SU-DHL-6 (cell line): ENCODE results near the gene CAPZA2.
"Not testable (repeated sequence)": the region's sequence is repeated elsewhere in the genome, so short reads cannot be mapped to it uniquely, and the experiment has no call there.

Experiments used
- H2AFZ ChIP-seq: fragments of 200-600 bp; sonication (generic); 2 replicates; pipeline ENCODE4 v1.6.1; 2014; ENCODE audit warnings: low read depth, mild to moderate bottlenecking, moderate library complexity, mixed read lengths, antibody characterized with exemption, low read length; ENCODE audit not compliant: severe bottlenecking
- H3F3A ChIP-seq: fragments of 200-600 bp; shearing (Covaris generic); 2 replicates; pipeline ENCODE4 v1.6.0; 2016; ENCODE audit warnings: antibody characterized with exemption, mild to moderate bottlenecking; ENCODE audit not compliant: insufficient read depth
- H3K27ac ChIP-seq: fragments of 200-600 bp; sonication (generic); 2 replicates; pipeline ENCODE4 v1.5.1; 2016; ENCODE audit warnings: low read depth, mild to moderate bottlenecking, low read length, moderate library complexity, mixed read lengths
- H3K27me3 ChIP-seq: fragments of 200-600 bp; sonication (generic), shearing (Covaris generic); 2 replicates; pipeline ENCODE4 v1.6.0; 2014; ENCODE audit warnings: mild to moderate bottlenecking, low read length
- H3K36me3 ChIP-seq: fragments of 200-600 bp; sonication (generic); 2 replicates; pipeline ENCODE4 v1.6.1; 2014; ENCODE audit warnings: mild to moderate bottlenecking, low read length, mixed read lengths
- H3K4me2 ChIP-seq: fragments of 300-600, 200-600 bp; shearing (Covaris generic), sonication (generic); 2 replicates; pipeline ENCODE4 v1.6.0; 2014; ENCODE audit warnings: low read length, low read depth, mild to moderate bottlenecking; ENCODE audit not compliant: poor library complexity, severe bottlenecking
- H3K4me3 ChIP-seq: fragments of 200-600 bp; sonication (generic); 2 replicates; pipeline ENCODE4 v1.5.1; 2014; ENCODE audit warnings: antibody characterized with exemption, low read length, mild to moderate bottlenecking, mixed read lengths; ENCODE audit not compliant: insufficient read depth, poor library complexity, severe bottlenecking
- H3K79me2 ChIP-seq: fragments of 200-600 bp; sonication (generic); 2 replicates; pipeline ENCODE4 v1.6.1; 2014; ENCODE audit warnings: mild to moderate bottlenecking, low read length, moderate library complexity; ENCODE audit not compliant: insufficient read depth
- H3K9ac ChIP-seq: fragments of 200-600 bp; sonication (generic); 2 replicates; pipeline ENCODE4 v1.7.0; 2014; ENCODE audit warnings: mild to moderate bottlenecking, low read length
- H3K9me2 ChIP-seq: fragments of 200-600 bp; sonication (generic); replicated peaks from 2 replicates; pipeline ENCODE4 v1.6.1; 2014; ENCODE audit warnings: low read length; ENCODE audit not compliant: insufficient read depth
- H3K9me3 ChIP-seq: fragments of 200-600 bp; sonication (generic); 2 replicates; pipeline ENCODE4 v1.6.1; 2014; ENCODE audit warnings: low read length, mixed read lengths; ENCODE audit not compliant: insufficient read depth
- H4K20me1 ChIP-seq: fragments of 200-600 bp; sonication (generic); 2 replicates; pipeline ENCODE4 v1.6.1; 2014; ENCODE audit warnings: low read depth, mild to moderate bottlenecking, antibody characterized with exemption, low read length, moderate library complexity, mixed read lengths
- EZH2phosphoT487 ChIP-seq: fragments of 200-600 bp; sonication (generic), shearing (Covaris generic); conservative IDR thresholded peaks from 2 replicates; pipeline ENCODE4 v1.6.1; 2018; ENCODE audit warnings: mild to moderate bottlenecking, antibody characterized with exemption, low read length, moderate library complexity, mixed read lengths
- TF ChIP-seq, protein P1 (sequence below): fragments of 200-600 bp; sonication (generic); IDR thresholded peaks from one replicate; pipeline ENCODE4 v1.5.1; 2017; ENCODE audit warnings: antibody characterized with exemption, mild to moderate bottlenecking, low read length, moderate library complexity; ENCODE audit not compliant: insufficient read depth, poor library complexity, severe bottlenecking

Gene CAPZA2

DNA sequence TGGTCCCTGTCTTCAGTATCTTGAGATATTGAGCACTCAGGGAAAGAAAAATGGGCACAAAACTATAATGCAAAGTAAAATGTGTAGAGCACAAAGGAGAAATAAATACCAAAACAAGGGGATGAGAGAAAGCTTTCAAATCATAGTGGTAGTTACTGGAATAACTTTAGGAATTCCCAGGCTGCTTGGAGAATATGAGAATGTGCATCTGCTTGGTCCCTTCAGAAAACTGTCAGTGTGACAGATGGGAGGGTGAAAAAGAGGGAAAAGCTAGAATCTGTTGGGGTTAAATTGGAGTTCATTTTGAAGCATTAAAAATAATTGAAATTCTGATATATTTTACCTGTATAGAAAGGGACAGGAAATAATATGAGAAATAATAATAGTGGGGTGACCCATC is 106.2 kb downstream of the CAPZA2 start:
- Histone ChIP-seq H3K79me2 (no peaks in the 10 kb centered on the region; the same call in 1 of the 2 replicates), H3K27ac (no peak overlapping the region), H4K20me1 (no peaks in the 10 kb centered on the region), H3K9me2 (no peaks in the 10 kb centered on the region), H3K36me3 (no peaks in the 10 kb centered on the region), H3K9me3 (no peaks in the 10 kb centered on the region), H3F3A (no peaks in the 10 kb centered on the region), H3K9ac (no peak overlapping the region), H3K4me3 (no peak overlapping the region), H3K4me2 (no peak overlapping the region), H2AFZ (no peak overlapping the region), H3K27me3 (no peaks in the 10 kb centered on the region)
- no peak for TF ChIP-seq EZH2phosphoT487

GRCh38 chr7:116969371-116969902 is 107.0 kb downstream of the CAPZA2 start:
- H3K9me3 ChIP-seq, result no peaks in the 10 kb centered on the region
- no peak overlapping the region for H3K9ac ChIP-seq
- H3K27me3 ChIP-seq, result no peaks in the 10 kb centered on the region
- no peaks in the 10 kb centered on the region for H3K9me2 ChIP-seq
- H4K20me1 ChIP-seq, result no peaks in the 10 kb centered on the region
- no peaks in the 10 kb centered on the region for H3K36me3 ChIP-seq
- TF ChIP-seq, protein P1, sequence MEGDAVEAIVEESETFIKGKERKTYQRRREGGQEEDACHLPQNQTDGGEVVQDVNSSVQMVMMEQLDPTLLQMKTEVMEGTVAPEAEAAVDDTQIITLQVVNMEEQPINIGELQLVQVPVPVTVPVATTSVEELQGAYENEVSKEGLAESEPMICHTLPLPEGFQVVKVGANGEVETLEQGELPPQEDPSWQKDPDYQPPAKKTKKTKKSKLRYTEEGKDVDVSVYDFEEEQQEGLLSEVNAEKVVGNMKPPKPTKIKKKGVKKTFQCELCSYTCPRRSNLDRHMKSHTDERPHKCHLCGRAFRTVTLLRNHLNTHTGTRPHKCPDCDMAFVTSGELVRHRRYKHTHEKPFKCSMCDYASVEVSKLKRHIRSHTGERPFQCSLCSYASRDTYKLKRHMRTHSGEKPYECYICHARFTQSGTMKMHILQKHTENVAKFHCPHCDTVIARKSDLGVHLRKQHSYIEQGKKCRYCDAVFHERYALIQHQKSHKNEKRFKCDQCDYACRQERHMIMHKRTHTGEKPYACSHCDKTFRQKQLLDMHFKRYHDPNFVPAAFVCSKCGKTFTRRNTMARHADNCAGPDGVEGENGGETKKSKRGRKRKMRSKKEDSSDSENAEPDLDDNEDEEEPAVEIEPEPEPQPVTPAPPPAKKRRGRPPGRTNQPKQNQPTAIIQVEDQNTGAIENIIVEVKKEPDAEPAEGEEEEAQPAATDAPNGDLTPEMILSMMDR, result no peak
- TF ChIP-seq EZH2phosphoT487, result no peak
- no peak overlapping the region for H3K4me3 ChIP-seq
- H2AFZ ChIP-seq, result no peak overlapping the region
- no peak overlapping the region for H3K27ac ChIP-seq
- no peaks in the 10 kb centered on the region for H3K79me2 ChIP-seq
- H3F3A ChIP-seq, result no peaks in the 10 kb centered on the region
- no peak overlapping the region for H3K4me2 ChIP-seq

GRCh38 chr7:116970238-116970910 is 108.0 kb downstream of the CAPZA2 start:
- TF ChIP-seq, protein P1, result no peak
- no peak for TF ChIP-seq EZH2phosphoT487
- no peaks in the 10 kb centered on the region for H3K9me3 ChIP-seq
- no peaks in the 10 kb centered on the region for H3K79me2 ChIP-seq
- no peaks in the 10 kb centered on the region for H3K36me3 ChIP-seq
- H3K27me3 ChIP-seq, result no peaks in the 10 kb centered on the region
- no peak overlapping the region for H3K9ac ChIP-seq
- no peaks in the 10 kb centered on the region for H3K9me2 ChIP-seq
- H3F3A ChIP-seq, result no peaks in the 10 kb centered on the region
- no peaks in the 10 kb centered on the region for H4K20me1 ChIP-seq
- H3K4me3 ChIP-seq, result no peak overlapping the region
- no peak overlapping the region for H2AFZ ChIP-seq
- H3K27ac ChIP-seq, result no peak overlapping the region
- no peak overlapping the region for H3K4me2 ChIP-seq

GRCh38 chr7:116971153-116971552 is 108.8 kb downstream of the CAPZA2 start:
- not testable (repeated sequence) for H3K36me3 ChIP-seq, H3K9me3 ChIP-seq, H3K27ac ChIP-seq, H4K20me1 ChIP-seq, H3K9ac ChIP-seq, H3F3A ChIP-seq, H3K27me3 ChIP-seq, H3K4me3 ChIP-seq, H3K9me2 ChIP-seq, H3K79me2 ChIP-seq, H2AFZ ChIP-seq, H3K4me2 ChIP-seq
